Neural cell (in vitro differentiated cells): ENCODE measurements around the gene GASK1A. TPM values are rescaled to one million over a fixed set of nuclear protein-coding genes. Genes with fewer than 3 reads are reported as not detected.

Experiments used
- H2AFZ ChIP-seq: fragments of 200-600, 300-800 bp; sonication (generic), shearing (Covaris generic); 2 replicates; pipeline ENCODE4 v1.6.0; 2014; ENCODE audit warnings: low read depth, mild to moderate bottlenecking, antibody characterized with exemption, low read length, moderate library complexity
- H3F3A ChIP-seq: fragments of 200-600 bp; shearing (Covaris generic); 2 replicates; pipeline ENCODE4 v1.6.1; 2016; ENCODE audit warnings: mild to moderate bottlenecking, moderate library complexity, mixed read lengths, antibody characterized with exemption, low read length; ENCODE audit not compliant: insufficient read depth, poor library complexity, severe bottlenecking
- H3K27ac ChIP-seq: fragments of 200-600, 300-800 bp; sonication (generic), shearing (Covaris generic); 2 replicates; pipeline ENCODE4 v1.5.1; 2014; ENCODE audit warnings: mild to moderate bottlenecking, low read length, moderate library complexity
- H3K27me3 ChIP-seq: fragments of 300-800, 200-600 bp; sonication (generic), shearing (Covaris generic); 2 replicates; pipeline ENCODE4 v1.6.0; 2014; ENCODE audit warnings: mild to moderate bottlenecking, low read depth, low read length, moderate library complexity; ENCODE audit not compliant: insufficient read depth
- H3K36me3 ChIP-seq: fragments of 300-800, 200-600 bp; sonication (generic), shearing (Covaris generic); 2 replicates; pipeline ENCODE4 v1.5.1; 2014; ENCODE audit warnings: mild to moderate bottlenecking, antibody characterized with exemption, low read length, moderate library complexity; ENCODE audit not compliant: insufficient read depth
- H3K4me2 ChIP-seq: fragments of 300-800, 200-600 bp; sonication (generic), shearing (Covaris generic); 2 replicates; pipeline ENCODE4 v1.6.0; 2014; ENCODE audit warnings: mild to moderate bottlenecking, low read length
- H3K4me3 ChIP-seq: fragments of 300-800, 200-600 bp; sonication (generic), shearing (Covaris generic); 2 replicates; pipeline ENCODE4 v1.5.1; 2014; ENCODE audit warnings: mild to moderate bottlenecking, low read length, moderate library complexity
- H3K79me2 ChIP-seq: fragments of 200-600 bp; shearing (Covaris generic); replicated peaks from 2 replicates; pipeline ENCODE4 v1.6.0; 2014; ENCODE audit warnings: mild to moderate bottlenecking, low read length, moderate library complexity; ENCODE audit not compliant: insufficient read depth
- H3K9ac ChIP-seq: fragments of 300-800, 200-600 bp; sonication (generic), shearing (Covaris generic); 2 replicates; pipeline ENCODE4 v1.6.1; 2016; ENCODE audit warnings: mild to moderate bottlenecking, low read length, mixed read lengths
- H3K9me2 ChIP-seq: fragments of 200-600 bp; shearing (Covaris generic); 2 replicates; pipeline ENCODE4 v1.6.1; 2016; ENCODE audit warnings: mild to moderate bottlenecking, low read length, mixed read lengths; ENCODE audit not compliant: insufficient read depth
- H3K9me3 ChIP-seq: fragments of 200-600, 300-800 bp; sonication (generic), shearing (Covaris generic); 2 replicates; pipeline ENCODE4 v1.6.1; 2016; ENCODE audit warnings: mild to moderate bottlenecking, mixed run types, low read length, moderate library complexity, mixed read lengths
- H4K20me1 ChIP-seq: fragments of 200-600 bp; shearing (Covaris generic); 2 replicates; pipeline ENCODE4 v1.6.1; 2016; ENCODE audit warnings: mild to moderate bottlenecking, mixed run types; ENCODE audit not compliant: insufficient read depth
- CTCF ChIP-seq: fragments of 450-650 bp; IDR thresholded peaks from 2 replicates; pipeline ENCODE4 v1.5.1; 2014; ENCODE audit warnings: antibody characterized with exemption, mild to moderate bottlenecking, moderate library complexity; ENCODE audit not compliant: poor library complexity, severe bottlenecking
- EP300 ChIP-seq: fragments of 450-650 bp; conservative IDR thresholded peaks from 2 replicates; pipeline ENCODE4 v1.6.1; 2014; ENCODE audit warnings: antibody characterized with exemption, mild to moderate bottlenecking, moderate library complexity; ENCODE audit not compliant: poor library complexity, severe bottlenecking
- EZH2 ChIP-seq: fragments of 200-600, 300-800 bp; shearing (Covaris generic), sonication (generic); IDR thresholded peaks from 2 replicates; pipeline ENCODE4 v1.6.1; 2014; ENCODE audit warnings: antibody characterized with exemption, low read length, borderline replicate concordance, mild to moderate bottlenecking; ENCODE audit not compliant: insufficient read depth, poor library complexity, severe bottlenecking
- MXI1 ChIP-seq: fragments of 450-650 bp; conservative IDR thresholded peaks from 2 replicates; pipeline ENCODE4 v1.6.1; 2014; ENCODE audit warnings: antibody characterized with exemption, mild to moderate bottlenecking; ENCODE audit not compliant: poor library complexity, severe bottlenecking
- POLR2AphosphoS5 ChIP-seq: IDR thresholded peaks from 2 replicates; pipeline ENCODE4 v1.6.1; 2012
- RAD21 ChIP-seq: fragments of 450-650 bp; conservative IDR thresholded peaks from 2 replicates; pipeline ENCODE4 v1.6.1; 2014; ENCODE audit warnings: antibody characterized with exemption, mild to moderate bottlenecking, moderate library complexity
- SMC3 ChIP-seq: fragments of 450-650 bp; conservative IDR thresholded peaks from 2 replicates; pipeline ENCODE4 v1.6.1; 2014; ENCODE audit warnings: antibody characterized with exemption, mild to moderate bottlenecking, moderate library complexity; ENCODE audit not compliant: poor library complexity
- TAF1 ChIP-seq: IDR thresholded peaks from 2 replicates; pipeline ENCODE4 v1.6.1; 2012; ENCODE audit warnings: low read depth
- polyA plus RNA-seq: library from polyadenylated mRNA; depleted of rRNA; stranded (reverse); fragments of >200 nt; gene quantifications from 2 replicates; pipeline ENCODE4 v1.2.3, GENCODE V29; 2014
- TF ChIP-seq, protein P1 (sequence below): IDR thresholded peaks from 2 replicates; pipeline ENCODE4 v1.6.1; 2012; ENCODE audit warnings: borderline replicate concordance

Gene GASK1A
- polyA plus RNA-seq, 1 donor from 2014 or later: not detected

DNA sequence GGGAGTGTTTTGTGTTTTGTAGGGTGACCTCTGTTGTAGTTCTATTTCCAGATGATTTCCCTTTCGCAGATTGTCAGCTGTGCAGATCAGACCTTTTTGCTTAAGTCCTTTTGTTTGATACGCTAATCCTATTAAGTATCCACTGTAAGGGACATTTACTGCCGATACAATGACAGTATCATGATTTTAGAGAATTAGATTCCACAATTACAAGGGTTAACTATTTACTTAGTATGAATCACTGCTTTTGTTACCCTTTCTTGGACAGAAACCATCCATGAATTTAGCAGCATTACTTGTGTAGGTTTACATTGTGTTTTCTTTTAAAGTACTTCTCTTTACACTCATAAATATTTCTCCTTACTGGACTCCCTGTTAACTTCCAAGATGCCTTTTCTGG lies 41.8 kb upstream of the GASK1A start:
- Histone ChIP-seq H3K36me3 (no peaks in the 10 kb centered on the region), H3K27me3 (no peaks in the 10 kb centered on the region), H3K9me3 (no peaks in the 10 kb centered on the region), H3K9ac (no peak overlapping the region), H4K20me1 (no peaks in the 10 kb centered on the region), H3K4me3 (no peak overlapping the region), H3K79me2 (no peaks in the 10 kb centered on the region), H3F3A (no peaks in the 10 kb centered on the region), H3K4me2 (no peak overlapping the region), H3K27ac (no peak overlapping the region), H2AFZ (no peak overlapping the region), H3K9me2 (no peaks in the 10 kb centered on the region)
- TF ChIP-seq RAD21: no peak
- TF ChIP-seq, protein P1, sequence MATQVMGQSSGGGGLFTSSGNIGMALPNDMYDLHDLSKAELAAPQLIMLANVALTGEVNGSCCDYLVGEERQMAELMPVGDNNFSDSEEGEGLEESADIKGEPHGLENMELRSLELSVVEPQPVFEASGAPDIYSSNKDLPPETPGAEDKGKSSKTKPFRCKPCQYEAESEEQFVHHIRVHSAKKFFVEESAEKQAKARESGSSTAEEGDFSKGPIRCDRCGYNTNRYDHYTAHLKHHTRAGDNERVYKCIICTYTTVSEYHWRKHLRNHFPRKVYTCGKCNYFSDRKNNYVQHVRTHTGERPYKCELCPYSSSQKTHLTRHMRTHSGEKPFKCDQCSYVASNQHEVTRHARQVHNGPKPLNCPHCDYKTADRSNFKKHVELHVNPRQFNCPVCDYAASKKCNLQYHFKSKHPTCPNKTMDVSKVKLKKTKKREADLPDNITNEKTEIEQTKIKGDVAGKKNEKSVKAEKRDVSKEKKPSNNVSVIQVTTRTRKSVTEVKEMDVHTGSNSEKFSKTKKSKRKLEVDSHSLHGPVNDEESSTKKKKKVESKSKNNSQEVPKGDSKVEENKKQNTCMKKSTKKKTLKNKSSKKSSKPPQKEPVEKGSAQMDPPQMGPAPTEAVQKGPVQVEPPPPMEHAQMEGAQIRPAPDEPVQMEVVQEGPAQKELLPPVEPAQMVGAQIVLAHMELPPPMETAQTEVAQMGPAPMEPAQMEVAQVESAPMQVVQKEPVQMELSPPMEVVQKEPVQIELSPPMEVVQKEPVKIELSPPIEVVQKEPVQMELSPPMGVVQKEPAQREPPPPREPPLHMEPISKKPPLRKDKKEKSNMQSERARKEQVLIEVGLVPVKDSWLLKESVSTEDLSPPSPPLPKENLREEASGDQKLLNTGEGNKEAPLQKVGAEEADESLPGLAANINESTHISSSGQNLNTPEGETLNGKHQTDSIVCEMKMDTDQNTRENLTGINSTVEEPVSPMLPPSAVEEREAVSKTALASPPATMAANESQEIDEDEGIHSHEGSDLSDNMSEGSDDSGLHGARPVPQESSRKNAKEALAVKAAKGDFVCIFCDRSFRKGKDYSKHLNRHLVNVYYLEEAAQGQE: no peak
- TF ChIP-seq SMC3: no peak
- TF ChIP-seq CTCF: no peak
- no peak for TF ChIP-seq EP300
- no peak for TF ChIP-seq EZH2

DNA sequence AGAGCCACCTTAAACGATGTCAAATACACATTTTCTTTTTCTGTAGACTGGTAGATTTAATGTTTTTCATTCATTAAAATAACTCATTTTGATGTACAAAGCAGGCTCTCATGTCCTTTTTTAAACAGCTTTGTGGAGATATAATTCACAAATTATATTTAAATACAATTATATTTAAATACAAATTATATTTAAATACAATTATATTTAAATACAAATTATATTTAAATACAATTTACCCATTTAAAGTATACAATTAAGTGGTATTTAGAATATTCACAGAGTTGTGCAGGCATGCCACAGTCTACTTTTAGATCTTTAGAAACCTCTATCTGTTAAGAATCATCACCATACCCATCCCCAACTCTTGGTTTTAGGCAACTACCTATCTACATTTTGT lies 36.4 kb upstream of the GASK1A start:
- Histone ChIP-seq H3K9ac (no peak overlapping the region), H3F3A (no peaks in the 10 kb centered on the region), H3K27me3 (no peaks in the 10 kb centered on the region), H3K4me2 (no peak overlapping the region), H3K79me2 (no peaks in the 10 kb centered on the region), H3K36me3 (no peaks in the 10 kb centered on the region), H2AFZ (no peak overlapping the region), H3K27ac (no peak overlapping the region), H4K20me1 (no peaks in the 10 kb centered on the region), H3K9me3 (no peaks in the 10 kb centered on the region), H3K4me3 (no peak overlapping the region), H3K9me2 (no peaks in the 10 kb centered on the region)
- no peak for TF ChIP-seq SMC3
- no peak for TF ChIP-seq EP300
- no peak for TF ChIP-seq MXI1
- TF ChIP-seq, protein P1: no peak
- TF ChIP-seq POLR2AphosphoS5: no peak
- TF ChIP-seq TAF1: no peak
- TF ChIP-seq EZH2: no peak
- TF ChIP-seq RAD21: no peak
- no peak for TF ChIP-seq CTCF
